HCT116 (cell line): ENCODE data around the gene RANBP6.

Experiments used
- CTCF ChIP-seq, 3 experiments: fragments of 200-600 bp in 1 of 3; sonication (generic) in 1 of 3; IDR thresholded peaks in 2 of 3; conservative IDR thresholded peaks in 1 of 3; 2 replicates each; pipeline ENCODE4 v1.5.1; 2012 to 2017; ENCODE audit warnings: low read depth in 2 of 3, low read length in 2 of 3, antibody characterized with exemption in 1 of 3, borderline replicate concordance in 1 of 3, control low read depth in 1 of 3, mild to moderate bottlenecking in 1 of 3, mixed read lengths in 1 of 3, mixed run types in 1 of 3, moderate library complexity in 1 of 3; ENCODE audit not compliant: insufficient read depth in 1 of 3
- EGR1 ChIP-seq: IDR thresholded peaks from 2 replicates; pipeline ENCODE4 v1.6.1; 2012; ENCODE audit warnings: low read depth
- ELF1 ChIP-seq: IDR thresholded peaks from 2 replicates; pipeline ENCODE4 v1.6.1; 2012; ENCODE audit warnings: low read depth, borderline replicate concordance
- EZH2 ChIP-seq: fragments of 200-600 bp; sonication (generic); IDR thresholded peaks from 2 replicates; pipeline ENCODE4 v1.6.1; 2017; ENCODE audit warnings: antibody characterized with exemption, mixed run types
- EZH2phosphoT487 ChIP-seq: fragments of 200-600 bp; IDR thresholded peaks from 2 replicates; pipeline ENCODE4 v1.6.1; 2018; ENCODE audit warnings: antibody characterized with exemption, borderline replicate concordance
- JUND ChIP-seq: IDR thresholded peaks from 2 replicates; pipeline ENCODE4 v1.6.1; 2012
- POLR2A ChIP-seq: IDR thresholded peaks from 2 replicates; pipeline ENCODE4 v1.7.0; 2011; ENCODE audit warnings: borderline replicate concordance; ENCODE audit not compliant: insufficient read depth, insufficient read length; ENCODE audit errors: extremely low read depth
- SP1 ChIP-seq: IDR thresholded peaks from 2 replicates; pipeline ENCODE4 v1.6.1; 2012; ENCODE audit warnings: low read depth
- SRF ChIP-seq: IDR thresholded peaks from 2 replicates; pipeline ENCODE4 v1.6.1; 2012; ENCODE audit warnings: low read depth
- YY1 ChIP-seq: IDR thresholded peaks from 2 replicates; pipeline ENCODE4 v1.6.1; 2011; ENCODE audit warnings: low read length, low read depth, moderate library complexity, mild to moderate bottlenecking; ENCODE audit not compliant: insufficient replicate concordance; ENCODE audit errors: extremely low read depth
- ZNF274 ChIP-seq: fragments of 200-500 bp; sonication (Bioruptor generic); IDR thresholded peaks from 2 replicates; pipeline ENCODE4 v1.6.1; 2014; ENCODE audit warnings: mild to moderate bottlenecking, low read depth, low read length, inconsistent platforms
- TF ChIP-seq, protein P1 (sequence below): IDR thresholded peaks from 2 replicates; pipeline ENCODE4 v1.6.1; 2012
- TF ChIP-seq, protein P2 (sequence below): IDR thresholded peaks from 2 replicates; pipeline ENCODE4 v1.6.1; 2012; ENCODE audit warnings: low read depth

GRCh38 chr9:6055216-6055615 lies 39.8 kb upstream of the RANBP6 start:
- TF ChIP-seq POLR2A, result no peak
- peak; percentile 56 to 87 (median 70); a peak in 5 of 6 replicates for TF ChIP-seq CTCF (IDR thresholded peaks at IDR 0.05 in 2 of 3, conservative IDR thresholded peaks at IDR 0.05 in 1 of 3; ENCODE audit: borderline replicate concordance in 1 of 3, insufficient read depth in 1 of 3, low read depth in 2 of 3, low read length in 2 of 3)
- TF ChIP-seq, protein P1, sequence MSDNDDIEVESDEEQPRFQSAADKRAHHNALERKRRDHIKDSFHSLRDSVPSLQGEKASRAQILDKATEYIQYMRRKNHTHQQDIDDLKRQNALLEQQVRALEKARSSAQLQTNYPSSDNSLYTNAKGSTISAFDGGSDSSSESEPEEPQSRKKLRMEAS, result no peak
- TF ChIP-seq EZH2, result no peak
- TF ChIP-seq, protein P2, sequence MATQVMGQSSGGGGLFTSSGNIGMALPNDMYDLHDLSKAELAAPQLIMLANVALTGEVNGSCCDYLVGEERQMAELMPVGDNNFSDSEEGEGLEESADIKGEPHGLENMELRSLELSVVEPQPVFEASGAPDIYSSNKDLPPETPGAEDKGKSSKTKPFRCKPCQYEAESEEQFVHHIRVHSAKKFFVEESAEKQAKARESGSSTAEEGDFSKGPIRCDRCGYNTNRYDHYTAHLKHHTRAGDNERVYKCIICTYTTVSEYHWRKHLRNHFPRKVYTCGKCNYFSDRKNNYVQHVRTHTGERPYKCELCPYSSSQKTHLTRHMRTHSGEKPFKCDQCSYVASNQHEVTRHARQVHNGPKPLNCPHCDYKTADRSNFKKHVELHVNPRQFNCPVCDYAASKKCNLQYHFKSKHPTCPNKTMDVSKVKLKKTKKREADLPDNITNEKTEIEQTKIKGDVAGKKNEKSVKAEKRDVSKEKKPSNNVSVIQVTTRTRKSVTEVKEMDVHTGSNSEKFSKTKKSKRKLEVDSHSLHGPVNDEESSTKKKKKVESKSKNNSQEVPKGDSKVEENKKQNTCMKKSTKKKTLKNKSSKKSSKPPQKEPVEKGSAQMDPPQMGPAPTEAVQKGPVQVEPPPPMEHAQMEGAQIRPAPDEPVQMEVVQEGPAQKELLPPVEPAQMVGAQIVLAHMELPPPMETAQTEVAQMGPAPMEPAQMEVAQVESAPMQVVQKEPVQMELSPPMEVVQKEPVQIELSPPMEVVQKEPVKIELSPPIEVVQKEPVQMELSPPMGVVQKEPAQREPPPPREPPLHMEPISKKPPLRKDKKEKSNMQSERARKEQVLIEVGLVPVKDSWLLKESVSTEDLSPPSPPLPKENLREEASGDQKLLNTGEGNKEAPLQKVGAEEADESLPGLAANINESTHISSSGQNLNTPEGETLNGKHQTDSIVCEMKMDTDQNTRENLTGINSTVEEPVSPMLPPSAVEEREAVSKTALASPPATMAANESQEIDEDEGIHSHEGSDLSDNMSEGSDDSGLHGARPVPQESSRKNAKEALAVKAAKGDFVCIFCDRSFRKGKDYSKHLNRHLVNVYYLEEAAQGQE, result no peak
- TF ChIP-seq SP1, result no peak
- TF ChIP-seq EZH2phosphoT487, result no peak
- no peak for TF ChIP-seq SRF
- no peak for TF ChIP-seq ZNF274
- no peak for TF ChIP-seq EGR1
- TF ChIP-seq JUND, result no peak
- no peak for TF ChIP-seq ELF1
- TF ChIP-seq YY1, result no peak
